H9 (cell line): ENCODE results near the gene LAMC1. TPM values are rescaled to one million over a fixed set of nuclear protein-coding genes. Genes with fewer than 3 reads are reported as not detected.

Experiments
- DNase-seq: peaks from one replicate; pipeline ENCODE4 v3.0.0-alpha.2; 2017
- H2AFZ ChIP-seq: one replicate; pipeline ENCODE4 v1.6.1; 2013; ENCODE audit warnings: mild to moderate bottlenecking, low read length, control low read depth, moderate library complexity
- H2AK5ac ChIP-seq: 2 replicates; pipeline ENCODE4 v1.6.1; 2013; ENCODE audit warnings: low read length, control low read depth, mixed read lengths; ENCODE audit not compliant: insufficient read length
- H2BK120ac ChIP-seq: one replicate; pipeline ENCODE4 v1.6.1; 2013; ENCODE audit warnings: low read depth, mild to moderate bottlenecking, low read length, control low read depth, inconsistent platforms; ENCODE audit not compliant: poor library complexity, severe bottlenecking
- H2BK12ac ChIP-seq: 2 replicates; pipeline ENCODE4 v1.6.1; 2013; ENCODE audit warnings: low read length, control low read depth, mixed read lengths, low read depth; ENCODE audit not compliant: insufficient read length
- H2BK15ac ChIP-seq: 2 replicates; pipeline ENCODE4 v1.6.1; 2013; ENCODE audit warnings: low read depth, low read length, control low read depth
- H2BK20ac ChIP-seq: one replicate; pipeline ENCODE4 v1.6.1; 2013; ENCODE audit warnings: low read depth, mild to moderate bottlenecking, low read length, control low read depth, inconsistent platforms; ENCODE audit not compliant: poor library complexity, severe bottlenecking
- H2BK5ac ChIP-seq: 2 replicates; pipeline ENCODE4 v1.6.1; 2013; ENCODE audit warnings: low read length, control low read depth, mixed read lengths; ENCODE audit not compliant: insufficient read length
- H3K14ac ChIP-seq: 2 replicates; pipeline ENCODE4 v1.6.1; 2013; ENCODE audit warnings: low read length, control low read depth; ENCODE audit not compliant: insufficient read depth
- H3K18ac ChIP-seq: 2 replicates; pipeline ENCODE4 v1.6.1; 2013; ENCODE audit warnings: low read depth, mild to moderate bottlenecking, mixed read lengths, low read length, control low read depth; ENCODE audit not compliant: insufficient read length
- H3K23ac ChIP-seq: 2 replicates; pipeline ENCODE4 v1.6.1; 2013; ENCODE audit warnings: low read length, control low read depth, mixed read lengths, low read depth; ENCODE audit not compliant: insufficient read length
- H3K23me2 ChIP-seq: 2 replicates; pipeline ENCODE4 v1.6.1; 2013; ENCODE audit warnings: low read depth, mild to moderate bottlenecking, mixed read lengths, low read length, control low read depth; ENCODE audit not compliant: insufficient read length, poor library complexity, severe bottlenecking
- H3K27ac ChIP-seq: 2 replicates; pipeline ENCODE4 v1.5.1; 2013; ENCODE audit warnings: low read length, control low read depth, mixed read lengths, low read depth; ENCODE audit not compliant: insufficient read length
- H3K27me3 ChIP-seq: 2 replicates; pipeline ENCODE4 v1.6.1; 2013; ENCODE audit warnings: low read length, control low read depth, inconsistent platforms; ENCODE audit not compliant: insufficient read depth
- H3K4ac ChIP-seq: 2 replicates; pipeline ENCODE4 v1.6.1; 2013; ENCODE audit warnings: low read depth, mild to moderate bottlenecking, control low read depth, inconsistent platforms, low read length, moderate library complexity
- H3K4me1 ChIP-seq: 2 replicates; pipeline ENCODE4 v1.6.1; 2013; ENCODE audit warnings: low read length, control low read depth, inconsistent platforms; ENCODE audit not compliant: insufficient read depth
- H3K4me2 ChIP-seq: 2 replicates; pipeline ENCODE4 v1.6.1; 2013; ENCODE audit warnings: low read length, control low read depth, mixed read lengths; ENCODE audit not compliant: insufficient read length, insufficient read depth
- H3K56ac ChIP-seq: 2 replicates; pipeline ENCODE4 v1.6.1; 2013; ENCODE audit warnings: low read depth, mild to moderate bottlenecking, mixed read lengths, low read length, control low read depth; ENCODE audit not compliant: insufficient read length
- H3K79me1 ChIP-seq: 2 replicates; pipeline ENCODE4 v1.6.1; 2013; ENCODE audit warnings: low read depth, mild to moderate bottlenecking, moderate library complexity, low read length, control low read depth, inconsistent platforms; ENCODE audit not compliant: insufficient read depth, poor library complexity, severe bottlenecking
- H3K79me2 ChIP-seq: 2 replicates; pipeline ENCODE4 v1.6.1; 2013; ENCODE audit warnings: low read length, control low read depth, inconsistent platforms; ENCODE audit not compliant: insufficient read depth
- H3K9ac ChIP-seq: 2 replicates; pipeline ENCODE4 v1.6.1; 2013; ENCODE audit warnings: low read length, control low read depth, mixed read lengths; ENCODE audit not compliant: insufficient read length; ENCODE audit errors: extremely low read depth
- H3K9me3 ChIP-seq: one replicate; pipeline ENCODE4 v1.6.1; 2013; ENCODE audit warnings: low read depth, low read length, inconsistent platforms; ENCODE audit not compliant: control insufficient read depth
- H3T11ph ChIP-seq: one replicate; pipeline ENCODE4 v1.6.1; 2013; ENCODE audit warnings: mild to moderate bottlenecking, low read length, control low read depth, inconsistent platforms
- H4K20me1 ChIP-seq: one replicate; pipeline ENCODE4 v1.6.1; 2013; ENCODE audit not compliant: control insufficient read depth, insufficient read length, insufficient read depth
- H4K5ac ChIP-seq: 2 replicates; pipeline ENCODE4 v1.6.1; 2013; ENCODE audit warnings: low read depth, mild to moderate bottlenecking, mixed read lengths, low read length, control low read depth; ENCODE audit not compliant: insufficient read length
- H4K8ac ChIP-seq: replicated peaks from 2 replicates; pipeline ENCODE4 v1.6.1; 2013; ENCODE audit warnings: low read length, control low read depth, mixed read lengths, low read depth; ENCODE audit not compliant: insufficient read length
- H4K91ac ChIP-seq: 2 replicates; pipeline ENCODE4 v1.6.1; 2013; ENCODE audit warnings: low read depth, mild to moderate bottlenecking, moderate library complexity, mixed read lengths, low read length, control low read depth; ENCODE audit not compliant: insufficient read length
- H3K27ac Mint-ChIP-seq, 3 experiments: 2 replicates in 2 of 3; 3 replicates in 1 of 3; pipeline ENCODE4 v1.8.0; 2020 to 2021; ENCODE audit warnings: mixed read lengths in 3 of 3, mild to moderate bottlenecking in 1 of 3, moderate library complexity in 1 of 3
- H3K27me3 Mint-ChIP-seq: 2 replicates; pipeline ENCODE4 v1.8.0; 2021; ENCODE audit warnings: low read depth, mild to moderate bottlenecking, moderate library complexity, mixed read lengths
- H3K36me3 Mint-ChIP-seq, 3 experiments: 2 replicates in 2 of 3; 3 replicates in 1 of 3; pipeline ENCODE4 v1.8.0; 2020 to 2021; ENCODE audit warnings: low read depth in 3 of 3, mixed read lengths in 3 of 3; ENCODE audit not compliant: insufficient read depth in 1 of 3
- H3K4me1 Mint-ChIP-seq, 2 experiments: 2 replicates each; pipeline ENCODE4 v1.8.0; 2020; ENCODE audit warnings: mixed read lengths in 2 of 2
- H3K4me3 Mint-ChIP-seq, 2 experiments: 2 replicates in 1 of 2; 3 replicates in 1 of 2; pipeline ENCODE4 v1.8.0; 2020 to 2021; ENCODE audit warnings: mild to moderate bottlenecking in 2 of 2, mixed read lengths in 2 of 2, moderate library complexity in 1 of 2
- H3K9me3 Mint-ChIP-seq, 2 experiments: 2 replicates in 1 of 2; 3 replicates in 1 of 2; pipeline ENCODE4 v1.8.0; 2020; ENCODE audit warnings: mild to moderate bottlenecking in 2 of 2, mixed read lengths in 2 of 2, moderate library complexity in 1 of 2
- WGBS: extraction: QIAGEN DNeasy Blood & Tissue Kit; methylation state at CpG from one replicate; pipeline ENCODE4 v1.1.7; 2013; ENCODE audit warnings: missing lambda C conversion rate, low lambda C conversion rate, mixed read lengths; ENCODE audit not compliant: insufficient read length; ENCODE audit errors: extremely low coverage; 5-methylcytosine and 5-hydroxymethylcytosine counted together
- total RNA-seq: library from RNA; stranded (reverse); gene quantifications from 2 replicates; pipeline ENCODE4 v1.2.1, GENCODE V29; 2021
- TF ChIP-seq, protein P1 (sequence below): fragments of 200-600 bp; sonication (generic); conservative IDR thresholded peaks from 3 replicates; pipeline ENCODE4 v1.8.0; 2021; ENCODE audit warnings: antibody characterized with exemption, mild to moderate bottlenecking

Gene LAMC1
- total RNA-seq, 1 experiment from 2014 or later: 96.2 TPM

DNA sequence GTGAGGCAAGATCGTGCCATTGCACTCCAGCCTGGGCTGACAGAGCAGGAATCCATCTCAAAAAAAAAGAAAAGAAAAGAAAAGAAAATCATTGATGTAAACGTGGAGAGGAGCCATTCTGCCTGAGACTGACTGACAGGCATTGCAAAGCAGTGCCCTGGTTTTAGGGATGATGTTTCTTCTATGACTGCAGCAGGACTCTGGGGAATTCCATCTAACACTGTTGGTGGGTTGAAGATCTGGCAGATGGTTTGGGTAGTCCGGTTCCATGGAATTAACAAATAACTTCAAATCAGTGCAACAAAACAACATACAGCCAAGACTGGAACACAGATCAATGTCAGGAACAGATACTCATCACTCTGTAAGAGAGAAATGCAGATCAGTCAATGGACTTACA lies 145.1 kb downstream of the LAMC1 start:
- no peaks in the 10 kb centered on the region for H3K23me2 ChIP-seq
- H3K4me2 ChIP-seq: no peak overlapping the region
- H4K8ac ChIP-seq: no peak overlapping the region
- no peak overlapping the region for H4K91ac ChIP-seq
- no peak overlapping the region for H2BK5ac ChIP-seq
- no peak overlapping the region for H2BK12ac ChIP-seq
- H2AK5ac ChIP-seq: no peak overlapping the region
- no peak overlapping the region for H3K23ac ChIP-seq
- no peak overlapping the region for H4K5ac ChIP-seq
- H4K20me1 ChIP-seq: no peaks in the 10 kb centered on the region
- no peak overlapping the region for H3K18ac ChIP-seq
- TF ChIP-seq, protein P1, sequence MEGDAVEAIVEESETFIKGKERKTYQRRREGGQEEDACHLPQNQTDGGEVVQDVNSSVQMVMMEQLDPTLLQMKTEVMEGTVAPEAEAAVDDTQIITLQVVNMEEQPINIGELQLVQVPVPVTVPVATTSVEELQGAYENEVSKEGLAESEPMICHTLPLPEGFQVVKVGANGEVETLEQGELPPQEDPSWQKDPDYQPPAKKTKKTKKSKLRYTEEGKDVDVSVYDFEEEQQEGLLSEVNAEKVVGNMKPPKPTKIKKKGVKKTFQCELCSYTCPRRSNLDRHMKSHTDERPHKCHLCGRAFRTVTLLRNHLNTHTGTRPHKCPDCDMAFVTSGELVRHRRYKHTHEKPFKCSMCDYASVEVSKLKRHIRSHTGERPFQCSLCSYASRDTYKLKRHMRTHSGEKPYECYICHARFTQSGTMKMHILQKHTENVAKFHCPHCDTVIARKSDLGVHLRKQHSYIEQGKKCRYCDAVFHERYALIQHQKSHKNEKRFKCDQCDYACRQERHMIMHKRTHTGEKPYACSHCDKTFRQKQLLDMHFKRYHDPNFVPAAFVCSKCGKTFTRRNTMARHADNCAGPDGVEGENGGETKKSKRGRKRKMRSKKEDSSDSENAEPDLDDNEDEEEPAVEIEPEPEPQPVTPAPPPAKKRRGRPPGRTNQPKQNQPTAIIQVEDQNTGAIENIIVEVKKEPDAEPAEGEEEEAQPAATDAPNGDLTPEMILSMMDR: no peak
- H2BK20ac ChIP-seq: no peak overlapping the region
- Mint-ChIP-seq H3K27me3 (no peaks in the 10 kb centered on the region), H3K36me3 (no peaks in the 10 kb centered on the region), H3K4me1 (peaks cover 19 to 20% of the 10 kb centered on the region in 2 experiments), H3K4me3 (no peak overlapping the region), H3K9me3 (no peaks in the 10 kb centered on the region), H3K27ac (no peak overlapping the region)
- H3K4ac ChIP-seq: no peak overlapping the region
- no peak overlapping the region for H3K9ac ChIP-seq
- no peak overlapping the region for H3K14ac ChIP-seq
- H3K27ac ChIP-seq: no peak overlapping the region
- H3K79me1 ChIP-seq: no peaks in the 10 kb centered on the region
- no peak overlapping the region for H2BK120ac ChIP-seq
- no peak overlapping the region for H2AFZ ChIP-seq
- no peaks in the 10 kb centered on the region; the same call in 1 of the 2 replicates for H3K4me1 ChIP-seq
- no peaks in the 10 kb centered on the region for H3K9me3 ChIP-seq
- WGBS: no CpG with 5 or more reads among the region's 3 CpGs
- no peak overlapping the region for H3K56ac ChIP-seq
- no peak overlapping the region for H3T11ph ChIP-seq
- H3K79me2 ChIP-seq: no peaks in the 10 kb centered on the region
- no peak for DNase-seq
- no peaks in the 10 kb centered on the region for H3K27me3 ChIP-seq
- no peak overlapping the region for H2BK15ac ChIP-seq
